Mesenchymal stem cell (in vitro differentiated cells and primary cell): ENCODE results near the gene YEATS2.

ENCODE experiments used
- DNase-seq: peaks from one replicate; pipeline ENCODE4 v3.0.0-alpha.2; 2013
- H2AFZ ChIP-seq: one replicate; pipeline ENCODE4 v1.6.1; 2013; ENCODE audit warnings: low read depth, mild to moderate bottlenecking, control low read depth, inconsistent platforms, low read length, moderate library complexity
- H2AK5ac ChIP-seq: 2 replicates; pipeline ENCODE4 v1.6.1; 2013; ENCODE audit warnings: low read length, moderate library complexity, mild to moderate bottlenecking, inconsistent platforms; ENCODE audit not compliant: severe bottlenecking
- H2BK120ac ChIP-seq: one replicate; pipeline ENCODE4 v1.6.1; 2013; ENCODE audit warnings: low read depth, mild to moderate bottlenecking, inconsistent platforms, low read length, moderate library complexity
- H2BK12ac ChIP-seq, 2 experiments: one replicate each; pipeline ENCODE4 v1.6.1; 2013; ENCODE audit warnings: inconsistent platforms in 2 of 2, low read length in 2 of 2, mild to moderate bottlenecking in 2 of 2, moderate library complexity in 2 of 2, control low read depth in 1 of 2
- H2BK15ac ChIP-seq: one replicate; pipeline ENCODE4 v1.6.1; 2013; ENCODE audit warnings: mild to moderate bottlenecking, low read depth, inconsistent platforms; ENCODE audit not compliant: poor library complexity, severe bottlenecking
- H2BK5ac ChIP-seq: 2 replicates; pipeline ENCODE4 v1.6.1; 2013; ENCODE audit warnings: low read depth, mild to moderate bottlenecking, low read length, control low read depth, inconsistent platforms; ENCODE audit not compliant: poor library complexity, severe bottlenecking
- H3K14ac ChIP-seq, 2 experiments: one replicate each; pipeline ENCODE4 v1.6.1; 2013; ENCODE audit warnings: inconsistent platforms in 2 of 2, low read length in 2 of 2, control low read depth in 1 of 2, mild to moderate bottlenecking in 1 of 2, moderate library complexity in 1 of 2
- H3K18ac ChIP-seq, 2 experiments: one replicate each; pipeline ENCODE4 v1.6.1; 2013; ENCODE audit warnings: inconsistent platforms in 2 of 2, low read length in 2 of 2, control low read depth in 1 of 2, low read depth in 1 of 2, mild to moderate bottlenecking in 1 of 2
- H3K23ac ChIP-seq, 2 experiments: one replicate each; pipeline ENCODE4 v1.6.1; 2013; ENCODE audit warnings: inconsistent platforms in 2 of 2, low read length in 2 of 2, mild to moderate bottlenecking in 2 of 2, moderate library complexity in 2 of 2, control low read depth in 1 of 2
- H3K27ac ChIP-seq: 2 replicates; pipeline ENCODE4 v1.5.1; 2013; ENCODE audit warnings: mild to moderate bottlenecking, moderate library complexity, low read length, control low read depth, inconsistent platforms; ENCODE audit not compliant: poor library complexity, severe bottlenecking
- H3K27me3 ChIP-seq, 2 experiments: 2 replicates each; pipeline versions ENCODE4 v1.6.1 to v1.7.0; 2013; ENCODE audit warnings: low read length in 2 of 2, mild to moderate bottlenecking in 2 of 2, moderate library complexity in 2 of 2, control low read depth in 1 of 2, inconsistent platforms in 1 of 2; ENCODE audit not compliant: control insufficient read depth in 1 of 2, insufficient read depth in 1 of 2
- H3K36me3 ChIP-seq, 2 experiments: 2 replicates each; pipeline versions ENCODE4 v1.6.1 to v1.7.0; 2013; ENCODE audit warnings: low read length in 2 of 2, control low read depth in 1 of 2, inconsistent platforms in 1 of 2, low read depth in 1 of 2, mild to moderate bottlenecking in 1 of 2; ENCODE audit not compliant: insufficient read depth in 2 of 2, control insufficient read depth in 1 of 2
- H3K4ac ChIP-seq, 2 experiments: one replicate each; pipeline ENCODE4 v1.6.1; 2013; ENCODE audit warnings: inconsistent platforms in 2 of 2, low read length in 2 of 2, mild to moderate bottlenecking in 2 of 2, moderate library complexity in 2 of 2, control low read depth in 1 of 2, low read depth in 1 of 2
- H3K4me1 ChIP-seq: 2 replicates; pipeline ENCODE4 v1.6.1; 2013; ENCODE audit warnings: low read depth, low read length, control low read depth; ENCODE audit not compliant: control insufficient read depth, insufficient read depth
- H3K4me2 ChIP-seq: 2 replicates; pipeline ENCODE4 v1.6.1; 2013; ENCODE audit warnings: low read length, mild to moderate bottlenecking, inconsistent platforms; ENCODE audit not compliant: poor library complexity, severe bottlenecking
- H3K4me3 ChIP-seq, 2 experiments: 2 replicates each; pipeline versions ENCODE4 v1.5.1 to v1.7.0; 2013; ENCODE audit warnings: low read length in 2 of 2, mild to moderate bottlenecking in 2 of 2, control low read depth in 1 of 2, low read depth in 1 of 2; ENCODE audit not compliant: insufficient read depth in 1 of 2
- H3K79me1 ChIP-seq: replicated peaks from 2 replicates; pipeline ENCODE4 v1.6.1; 2013; ENCODE audit warnings: mild to moderate bottlenecking, control low read depth, low read length, inconsistent platforms; ENCODE audit not compliant: poor library complexity, severe bottlenecking
- H3K9ac ChIP-seq: 2 replicates; pipeline ENCODE4 v1.7.0; 2013; ENCODE audit warnings: mild to moderate bottlenecking, low read length, moderate library complexity
- H3K9me3 ChIP-seq: 2 replicates; pipeline ENCODE4 v1.7.0; 2013; ENCODE audit warnings: mild to moderate bottlenecking, low read length; ENCODE audit not compliant: control insufficient read depth
- H4K8ac ChIP-seq: one replicate; pipeline ENCODE4 v1.6.1; 2013; ENCODE audit warnings: inconsistent platforms, mild to moderate bottlenecking, low read length, moderate library complexity
- H4K91ac ChIP-seq: one replicate; pipeline ENCODE4 v1.6.1; 2013; ENCODE audit warnings: mild to moderate bottlenecking, low read length, inconsistent platforms
- WGBS: methylation state at CpG from one replicate; pipeline ENCODE4 v1.1.7; 2013; ENCODE audit warnings: mixed read lengths; 5-methylcytosine and 5-hydroxymethylcytosine counted together

The YEATS2 gene

GRCh38 chr3:183819831-183820230 lies 122.2 kb downstream of the YEATS2 start:
- H2BK5ac ChIP-seq: no peak overlapping the region
- WGBS: 92% methylated on average over 6 of the region's 6 CpGs

DNA sequence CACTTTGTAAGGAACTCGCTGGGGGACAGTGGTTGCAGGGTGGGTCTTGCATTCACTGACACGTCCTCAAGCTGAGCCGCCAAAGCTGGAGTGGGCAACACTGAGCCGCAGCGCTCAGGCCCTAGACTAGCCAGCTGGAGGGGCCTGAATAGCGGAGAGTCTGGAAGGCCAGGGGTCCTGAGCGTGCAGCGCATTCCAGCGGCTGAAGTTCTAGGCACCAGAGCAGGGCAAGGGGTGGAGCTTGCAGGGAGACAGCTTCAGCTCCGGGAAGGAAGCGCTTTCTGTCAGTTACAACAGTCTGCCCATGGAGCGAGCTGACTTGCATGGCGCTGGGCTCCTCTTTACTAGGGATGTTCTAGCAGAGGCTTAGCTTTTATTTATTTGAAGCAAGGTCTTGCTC lies 125.0 kb downstream of the YEATS2 start:
- Histone ChIP-seq H3K79me1 (peaks cover 9% of the 10 kb centered on the region), H3K23ac (no peak overlapping the region), H2BK120ac (no peak overlapping the region), H3K4me2 (no peak overlapping the region), H3K4me1 (peaks cover 13% of the 10 kb centered on the region), H2BK15ac (no peak overlapping the region), H3K4me3 (no peak overlapping the region), H2AFZ (no peak overlapping the region), H3K18ac (no peak overlapping the region), H2BK5ac (no peak overlapping the region), H4K8ac (no peak overlapping the region), H2BK12ac (no peak overlapping the region), H3K14ac (no peak overlapping the region), H4K91ac (no peak overlapping the region), H3K36me3 (peaks cover 0 to 14% of the 10 kb centered on the region in 2 experiments), H3K9me3 (no peaks in the 10 kb centered on the region), H3K27ac (no peak overlapping the region), H3K9ac (no peak overlapping the region), H2AK5ac (no peak overlapping the region), H3K4ac (no peak overlapping the region), H3K27me3 (no peaks in the 10 kb centered on the region)
- 95% methylated on average over 13 of the region's 13 CpGs for WGBS
- DNase-seq: no peak

More at GRCh38 chr3:183819831-183820230, 122.2 kb downstream of the YEATS2 start:
- DNase-seq: no peak
- no peaks in the 10 kb centered on the region for H3K27me3 ChIP-seq
- no peak overlapping the region for H2AK5ac ChIP-seq
- no peak overlapping the region for H3K9ac ChIP-seq
- H2BK12ac ChIP-seq: no peak overlapping the region
- H4K8ac ChIP-seq: no peak overlapping the region
- peaks cover 9% of the 10 kb centered on the region for H3K79me1 ChIP-seq
- no peak overlapping the region for H2BK15ac ChIP-seq
- H2BK120ac ChIP-seq: no peak overlapping the region
- no peak overlapping the region for H3K14ac ChIP-seq
- no peak overlapping the region for H3K23ac ChIP-seq
- no peak overlapping the region for H4K91ac ChIP-seq
- no peak overlapping the region for H3K4me3 ChIP-seq
- H3K4ac ChIP-seq: no peak overlapping the region
- no peaks in the 10 kb centered on the region for H3K9me3 ChIP-seq
- H2AFZ ChIP-seq: no peak overlapping the region
- peaks cover 0 to 29% of the 10 kb centered on the region in 2 experiments for H3K36me3 ChIP-seq
- peaks cover 11% of the 10 kb centered on the region for H3K4me1 ChIP-seq
- H3K27ac ChIP-seq: no peak overlapping the region
- no peak overlapping the region for H3K18ac ChIP-seq
- no peak overlapping the region for H3K4me2 ChIP-seq

DNA sequence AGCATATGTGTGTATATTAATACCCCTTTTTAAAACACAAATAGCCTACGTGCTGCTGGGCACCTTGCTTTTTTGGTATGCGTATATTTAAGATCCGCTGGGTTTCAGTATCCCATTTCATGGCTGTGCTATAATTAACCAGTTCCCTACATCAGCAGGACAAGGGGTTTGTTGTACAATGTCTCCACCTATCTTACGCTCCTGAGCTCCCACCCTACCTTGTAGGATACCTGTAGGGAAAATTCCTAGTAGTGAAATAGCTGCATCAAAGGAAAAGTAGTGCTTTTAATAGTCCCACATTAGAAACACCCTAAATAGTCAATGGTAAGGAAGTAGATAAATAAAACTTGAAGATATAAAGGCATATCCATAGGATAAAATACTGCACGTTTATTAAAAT lies 126.4 kb downstream of the YEATS2 start:
- no peak overlapping the region for H2BK12ac ChIP-seq
- no peak overlapping the region for H2AK5ac ChIP-seq
- 92% methylated on average over 4 of the region's 5 CpGs for WGBS
- no peak overlapping the region for H3K23ac ChIP-seq
- peaks cover 10% of the 10 kb centered on the region for H3K79me1 ChIP-seq
- no peak overlapping the region for H4K91ac ChIP-seq
- H3K4me2 ChIP-seq: no peak overlapping the region
- H4K8ac ChIP-seq: no peak overlapping the region
- no peaks in the 10 kb centered on the region for H3K27me3 ChIP-seq
- no peak overlapping the region for H3K9ac ChIP-seq
- H2AFZ ChIP-seq: no peak overlapping the region
- no peak for DNase-seq
- no peak overlapping the region for H3K18ac ChIP-seq
- H3K4me1 ChIP-seq: peaks cover 11% of the 10 kb centered on the region
- no peak overlapping the region for H2BK120ac ChIP-seq
- no peak overlapping the region for H3K4ac ChIP-seq
- no peak overlapping the region for H3K14ac ChIP-seq
- H2BK15ac ChIP-seq: no peak overlapping the region
- no peak overlapping the region for H2BK5ac ChIP-seq
- no peak overlapping the region for H3K27ac ChIP-seq
- peaks cover 9 to 22% of the 10 kb centered on the region in 2 experiments for H3K36me3 ChIP-seq
- H3K4me3 ChIP-seq: no peak overlapping the region
- H3K9me3 ChIP-seq: no peaks in the 10 kb centered on the region

DNA sequence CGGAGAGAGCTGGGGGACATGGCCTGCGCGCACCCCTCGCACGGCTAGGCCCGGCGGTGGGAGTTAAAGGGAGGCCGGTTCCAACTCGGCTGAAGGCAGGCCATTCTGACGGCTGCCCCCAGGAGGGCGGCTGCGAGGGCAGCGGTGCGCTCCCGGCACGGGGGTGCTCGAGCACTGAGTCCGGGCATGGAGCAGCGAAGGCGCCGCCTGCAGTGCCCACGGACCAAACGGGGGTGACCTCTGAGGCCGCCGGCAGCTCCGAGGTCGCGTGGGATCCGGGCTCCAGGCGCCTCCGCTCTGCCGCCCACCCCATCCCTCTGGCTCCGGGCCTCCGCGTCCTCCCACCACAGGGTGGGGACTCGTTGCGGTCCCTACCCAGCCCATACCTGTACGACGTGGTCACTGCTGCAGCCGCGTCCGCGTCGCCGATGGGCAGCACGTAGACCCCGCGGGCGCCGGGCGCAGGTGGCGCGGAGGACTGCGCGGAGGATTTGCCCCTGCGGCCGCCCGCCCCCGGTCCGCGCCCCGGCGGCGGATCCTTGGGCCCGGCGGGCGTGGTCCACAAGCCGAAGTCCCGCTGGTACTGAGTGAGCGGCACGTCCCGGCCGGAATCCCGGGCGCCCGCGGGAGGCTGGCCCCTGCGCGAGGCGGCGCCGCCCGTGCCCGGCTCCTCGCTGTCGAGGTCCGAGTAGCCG lies 127.3 kb downstream of the YEATS2 start:
- Histone ChIP-seq H2BK120ac (no peak overlapping the region), H4K91ac (peak overlapping the region; percentile 31), H2AFZ (peak overlapping the region; percentile 79), H3K27me3 (no peaks in the 10 kb centered on the region), H3K4me1 (peaks cover 11% of the 10 kb centered on the region), H2BK15ac (peak overlapping the region; percentile 36), H3K9ac (peak overlapping the region; percentile 54), H3K27ac (no peak overlapping the region), H3K4me2 (peak overlapping the region; percentile 87), H3K4me3 (peak overlapping the region; percentile 78 to 85), H3K14ac (peak overlapping the region in 1 of 2 experiments; percentile 44), H3K9me3 (no peaks in the 10 kb centered on the region), H2BK12ac (no peak overlapping the region), H3K79me1 (peaks cover 10% of the 10 kb centered on the region), H3K23ac (peak overlapping the region in 1 of 2 experiments; percentile 64), H2AK5ac (no peak overlapping the region), H3K36me3 (peaks cover 18 to 21% of the 10 kb centered on the region in 2 experiments), H4K8ac (peak overlapping the region; percentile 57), H3K18ac (peak overlapping the region in 1 of 2 experiments; percentile 61), H2BK5ac (no peak overlapping the region), H3K4ac (no peak overlapping the region)
- WGBS: 2% methylated on average over 45 of the region's 88 CpGs
- peak; percentile 29 for DNase-seq
